ENCODE results near the gene E2F6. TPM values are rescaled to one million over a fixed set of nuclear protein-coding genes. Genes with fewer than 3 reads are reported as not detected.

The E2F6 gene
- total and polyA plus RNA-seq, 10 of the 15 experiments (the other 5 are each of a cell fraction or from before 2014, with no cell fraction given) = 4.2 to 15.5 (median 11.3) TPM

DNA sequence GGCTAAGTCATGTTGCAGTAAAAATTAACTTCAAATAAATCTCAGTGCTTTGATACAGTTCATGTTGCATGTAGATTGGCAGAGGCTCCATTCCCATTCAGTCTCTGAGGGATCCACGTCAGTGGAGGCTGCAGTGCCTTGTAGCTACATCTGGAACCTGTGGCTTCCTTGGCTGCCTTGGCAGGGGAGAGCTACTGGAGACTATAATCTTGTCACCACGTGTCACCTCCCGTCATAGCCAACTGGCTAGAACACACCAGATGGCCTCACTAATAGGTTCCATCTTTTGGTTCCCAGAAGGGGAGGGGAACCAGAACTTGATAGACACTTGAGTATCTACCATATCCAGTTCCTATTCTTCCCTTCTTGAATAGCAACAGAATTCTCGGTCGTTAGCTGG lies 28.4 kb downstream of the E2F6 start:
- ATAC-seq (no peak), DNase-seq (ENCODE audit: low read depth, low spot score) (no peak), FAIRE-seq (no peak)
- ChIA-PET SMC1A (ENCODE audit: uncharacterized antibody, unreplicated experiment) (no interaction called here), CTCF (no interaction called here), POLR2A (no interaction called here), RAD21 (ENCODE audit: unreplicated experiment) (no interaction called here)
- intact Hi-C loops (cut with micrococcal nuclease; ENCODE audit: unreplicated experiment) = no loop called here
- Histone ChIP-seq H2AFZ (ENCODE audit: control insufficient read depth, low read depth, low read length) (no peak overlapping the region), H3K9ac (ENCODE audit: control insufficient read depth, insufficient read depth, low read length) (no peak overlapping the region), H3K9me3 (replicated peaks; ENCODE audit: control insufficient read depth, insufficient read depth, low read length) (peaks cover 10% of the 10 kb centered on the region; the same call in 2 of the 3 replicates), H3K27me3 (replicated peaks in 1 of 2; ENCODE audit: control insufficient read depth in 2 of 2, insufficient read depth in 2 of 2, low read length in 1 of 2) (no peaks in the 10 kb centered on the region), H3K4me2 (ENCODE audit: control insufficient read depth, insufficient read depth) (no peak overlapping the region), H3K4me3 (no peak overlapping the region), H3K79me2 (ENCODE audit: control insufficient read depth, insufficient read depth, low read length) (no peaks in the 10 kb centered on the region), H3K27ac (ENCODE audit: control insufficient read depth, insufficient read depth) (no peak overlapping the region), H3K36me3 (ENCODE audit: control insufficient read depth in 2 of 2, insufficient read depth in 2 of 2, low read length in 1 of 2) (peaks cover 0 to 4% of the 10 kb centered on the region in 2 experiments; a peak in 1 of 4 replicates), H4K20me1 (ENCODE audit: control insufficient read depth, insufficient read depth) (no peaks in the 10 kb centered on the region), H3K4me1 (ENCODE audit: control insufficient read depth, insufficient read depth, low read length) (no peaks in the 10 kb centered on the region)
- no TSS peak for BruUV-seq (replicated peaks)
- TF ChIP-seq CREM (IDR thresholded peaks at IDR 0.05; ENCODE audit: low read depth) (no peak), ZNF687 (IDR thresholded peaks at IDR 0.05) (no peak)
- in situ Hi-C loops (cut with MboI) = no loop called here
- WGBS (ENCODE audit: insufficient coverage, insufficient replicate concordance, low lambda C conversion rate, missing lambda C conversion rate) = 82% methylated on average over 5 of the region's 5 CpGs

DNA sequence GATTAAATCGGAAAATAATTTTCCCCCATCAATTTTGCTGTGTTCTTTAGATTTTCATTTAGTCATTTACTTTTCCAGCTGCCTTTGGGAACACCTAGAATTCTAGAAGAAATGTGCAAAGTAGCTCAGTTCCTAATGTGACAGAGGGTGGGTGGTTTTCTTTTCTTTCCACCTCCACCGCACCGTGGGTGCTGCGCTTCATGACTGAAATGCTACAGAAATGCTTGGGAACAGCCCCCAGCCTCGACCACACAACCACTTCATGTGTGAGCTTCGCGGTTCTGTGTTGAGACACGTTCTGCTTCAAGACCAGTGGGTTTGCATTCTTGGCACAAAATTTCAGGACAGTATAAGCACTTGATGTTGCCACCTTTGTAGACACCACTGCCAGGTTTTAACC lies 30.9 kb downstream of the E2F6 start:
- no peaks in the 10 kb centered on the region for H3K27me3 ChIP-seq (replicated peaks in 1 of 2; ENCODE audit: control insufficient read depth in 2 of 2, insufficient read depth in 2 of 2, low read length in 1 of 2)
- H3K79me2 ChIP-seq (ENCODE audit: control insufficient read depth, insufficient read depth, low read length) = no peaks in the 10 kb centered on the region
- POLR2A ChIA-PET = no interaction called here
- DNase-seq (ENCODE audit: low read depth, low spot score) (no peak), FAIRE-seq (no peak), ATAC-seq (no peak)
- intact Hi-C loops (cut with micrococcal nuclease; ENCODE audit: unreplicated experiment) (no loop called here), in situ Hi-C loops (cut with MboI) (no loop called here)
- CTCF ChIA-PET = no interaction called here
- no peak overlapping the region for H3K4me3 ChIP-seq
- RAD21 ChIA-PET (ENCODE audit: unreplicated experiment) = no interaction called here
- no peaks in the 10 kb centered on the region for H3K4me1 ChIP-seq (ENCODE audit: control insufficient read depth, insufficient read depth, low read length)
- SMC1A ChIA-PET (ENCODE audit: uncharacterized antibody, unreplicated experiment) = no interaction called here
- 84% methylated on average over 8 of the region's 8 CpGs for WGBS (ENCODE audit: insufficient coverage, insufficient replicate concordance, low lambda C conversion rate, missing lambda C conversion rate)
- H3K9me3 ChIP-seq (replicated peaks; ENCODE audit: control insufficient read depth, insufficient read depth, low read length) = no peaks in the 10 kb centered on the region
- H3K36me3 ChIP-seq (ENCODE audit: control insufficient read depth in 2 of 2, insufficient read depth in 2 of 2, low read length in 1 of 2) = no peaks in the 10 kb centered on the region
- no peaks in the 10 kb centered on the region for H4K20me1 ChIP-seq (ENCODE audit: control insufficient read depth, insufficient read depth)
- no peak overlapping the region for H3K9ac ChIP-seq (ENCODE audit: control insufficient read depth, insufficient read depth, low read length)
- H3K27ac ChIP-seq (ENCODE audit: control insufficient read depth, insufficient read depth) = no peak overlapping the region
- no TSS peak for BruUV-seq (replicated peaks)
- no peak overlapping the region for H2AFZ ChIP-seq (ENCODE audit: control insufficient read depth, low read depth, low read length)
- H3K4me2 ChIP-seq (ENCODE audit: control insufficient read depth, insufficient read depth) = no peak overlapping the region
- TF ChIP-seq RAD51 (IDR thresholded peaks at IDR 0.05) = no peak
- no peak for TF ChIP-seq ZNF592 (IDR thresholded peaks at IDR 0.05)
- no peak for TF ChIP-seq IKZF1 (conservative IDR thresholded peaks at IDR 0.05)
- no peak for TF ChIP-seq STAT3 (IDR thresholded peaks at IDR 0.05; ENCODE audit: low read depth, low read length)
- TF ChIP-seq MXI1 (IDR thresholded peaks at IDR 0.05; ENCODE audit: low read depth, low read length) = no peak
- no peak for TF ChIP-seq ZBED1 (IDR thresholded peaks at IDR 0.05; ENCODE audit: borderline replicate concordance)
- no peak for TF ChIP-seq ZNF384 (IDR thresholded peaks at IDR 0.05; ENCODE audit: borderline replicate concordance, low read depth, low read length)
